Fibroblast of skin of left quadriceps (primary cell): ENCODE data around the gene NCAM2.

Experiments used
- DNase-seq, 2 experiments: peaks; one replicate each; pipeline ENCODE4 v3.0.0-alpha.2; 2013; ENCODE audit warnings: low read depth in 2 of 2

Gene NCAM2

GRCh38 chr21:21439761-21440160 lies 441.6 kb downstream of the NCAM2 start:
- DNase-seq: no peak

- DNase-seq: no peak
These were observed 458.9 kb downstream of the NCAM2 start for GRCh38 chr21:21457077-21457476.

- DNase-seq: no peak
These were observed 460.0 kb downstream of the NCAM2 start for GRCh38 chr21:21458124-21458631.

GRCh38 chr21:21460979-21461378 lies 462.8 kb downstream of the NCAM2 start:
- no peak for DNase-seq

- no peak for DNase-seq
These were observed 465.2 kb downstream of the NCAM2 start for GRCh38 chr21:21463456-21463855.

GRCh38 chr21:21464684-21465083 lies 466.5 kb downstream of the NCAM2 start:
- DNase-seq: no peak

GRCh38 chr21:21466752-21467151 lies 468.5 kb downstream of the NCAM2 start:
- DNase-seq: no peak

GRCh38 chr21:21468003-21468402 lies 469.8 kb downstream of the NCAM2 start:
- DNase-seq: no peak

GRCh38 chr21:21481239-21481638 lies 483.0 kb downstream of the NCAM2 start:
- DNase-seq: no peak

- no peak for DNase-seq
These were observed 510.6 kb downstream of the NCAM2 start for GRCh38 chr21:21508859-21509258.

- no peak for DNase-seq
These were observed 532.5 kb downstream of the NCAM2 start for GRCh38 chr21:21530680-21531079.

- no peak for DNase-seq
These were observed 549.3 kb downstream of the NCAM2 start for GRCh38 chr21:21547368-21547953.

- DNase-seq: no peak
These were observed 561.3 kb downstream of the NCAM2 start for GRCh38 chr21:21559285-21560045.
